Measurements from ENCODE around the gene PRXL2C. TPM values are rescaled to one million over a fixed set of nuclear protein-coding genes. Genes with fewer than 3 reads are reported as not detected.
"Not testable (repeated sequence)": the region's sequence is repeated elsewhere in the genome, so short reads cannot be mapped to it uniquely, and the experiment has no call there.

PRXL2C gene
- total RNA-seq: 5.8 and 9.5 TPM in 2 replicates

- no peak for TF ChIP-seq CTCF (IDR thresholded peaks at IDR 0.05; ENCODE audit: insufficient read depth, low read length, severe bottlenecking)
Measured at GRCh38 chr9:96655198-96655851, at the start of gene PRXL2C. Gene PRXL2C, minus strand, starts transcription at chr9:96655317. Its CDS starts 36 bp downstream, at chr9:96655281.

GRCh38 chr9:96700721-96701375, 45.7 kb upstream of the PRXL2C start:
- H3K4me3 ChIP-seq (ENCODE audit: low read depth, low read length); FAIRE-seq; DNase-seq (ENCODE audit: low read depth); H3K36me3 ChIP-seq (ENCODE audit: control insufficient read depth, insufficient read depth, low read length); H3K27me3 ChIP-seq (ENCODE audit: control insufficient read depth, insufficient read depth, low read length): not testable (repeated sequence)

More at GRCh38 chr9:96655198-96655851, at the start of gene PRXL2C:
- Histone ChIP-seq H3K36me3 (ENCODE audit: control insufficient read depth, insufficient read depth, low read length) (peaks cover 2% of the 10 kb centered on the region), H3K27me3 (ENCODE audit: control insufficient read depth, insufficient read depth, low read length) (no peaks in the 10 kb centered on the region), H3K4me3 (ENCODE audit: low read depth, low read length) (peak within 1 kb of the TSS; percentile 60)
- DNase-seq (ENCODE audit: low read depth): peak; percentile 49
- no peak for FAIRE-seq

GRCh38 chr9:96691326-96691725, 36.2 kb upstream of the PRXL2C start:
- Histone ChIP-seq H3K36me3 (ENCODE audit: control insufficient read depth, insufficient read depth, low read length) (no peaks in the 10 kb centered on the region), H3K4me3 (ENCODE audit: low read depth, low read length) (no peak overlapping the region), H3K27me3 (ENCODE audit: control insufficient read depth, insufficient read depth, low read length) (no peaks in the 10 kb centered on the region)
- DNase-seq (ENCODE audit: low read depth) (peak; percentile 13), FAIRE-seq (no peak)
- TF ChIP-seq CTCF (IDR thresholded peaks at IDR 0.05; ENCODE audit: insufficient read depth, low read length, severe bottlenecking): no peak

GRCh38 chr9:96688745-96689464, 33.8 kb upstream of the PRXL2C start:
- no peak for FAIRE-seq
- no peaks in the 10 kb centered on the region for H3K36me3 ChIP-seq (ENCODE audit: control insufficient read depth, insufficient read depth, low read length)
- no peak for TF ChIP-seq CTCF (IDR thresholded peaks at IDR 0.05; ENCODE audit: insufficient read depth, low read length, severe bottlenecking)
- H3K4me3 ChIP-seq (ENCODE audit: low read depth, low read length): no peak overlapping the region
- DNase-seq (ENCODE audit: low read depth): no peak
- H3K27me3 ChIP-seq (ENCODE audit: control insufficient read depth, insufficient read depth, low read length): no peaks in the 10 kb centered on the region

GRCh38 chr9:96688187-96688586, 33.1 kb upstream of the PRXL2C start:
- no peak overlapping the region for H3K4me3 ChIP-seq (ENCODE audit: low read depth, low read length)
- no peaks in the 10 kb centered on the region for H3K36me3 ChIP-seq (ENCODE audit: control insufficient read depth, insufficient read depth, low read length)
- TF ChIP-seq CTCF (IDR thresholded peaks at IDR 0.05; ENCODE audit: insufficient read depth, low read length, severe bottlenecking): no peak
- FAIRE-seq (no peak), DNase-seq (ENCODE audit: low read depth) (no peak)
- H3K27me3 ChIP-seq (ENCODE audit: control insufficient read depth, insufficient read depth, low read length): no peaks in the 10 kb centered on the region

- peak overlapping the region; percentile 51 for H3K4me3 ChIP-seq (ENCODE audit: low read depth, low read length)
- no peaks in the 10 kb centered on the region for H3K27me3 ChIP-seq (ENCODE audit: control insufficient read depth, insufficient read depth, low read length)
- no peaks in the 10 kb centered on the region for H3K36me3 ChIP-seq (ENCODE audit: control insufficient read depth, insufficient read depth, low read length)
- no peak for FAIRE-seq
- DNase-seq (ENCODE audit: low read depth): peak; percentile 64
- TF ChIP-seq CTCF (IDR thresholded peaks at IDR 0.05; ENCODE audit: insufficient read depth, low read length, severe bottlenecking): peak; percentile 68
Measured at GRCh38 chr9:96686638-96687335, 31.7 kb upstream of the PRXL2C start.

Measured in bronchial epithelial cell (primary cell).